ENCODE results near the gene MAP3K10.

The MAP3K10 gene

GRCh38 chr19:40221858-40222619 lies 30.8 kb downstream of the MAP3K10 start:
- H3K23ac ChIP-seq (ENCODE audit: low read depth, low read length, poor library complexity) = peak overlapping the region; percentile 48
- peaks cover 0 to 4% of the 10 kb centered on the region in 2 donors for H3K4me1 ChIP-seq (ENCODE audit: control insufficient read depth in 2 of 2, insufficient read depth in 1 of 2, low read depth in 1 of 2, low read length in 2 of 2)
- DNase-seq (ENCODE audit: low spot score) = peak; percentile 84
- H3K9me3 ChIP-seq (replicated peaks in 1 of 2; ENCODE audit: control insufficient read depth in 2 of 2, insufficient read depth in 1 of 2, low read depth in 1 of 2, low read length in 2 of 2) = peaks cover 0 to 2% of the 10 kb centered on the region in 2 donors
- no peak overlapping the region for H2AFZ ChIP-seq (ENCODE audit: low read length)
- H3K79me1 ChIP-seq (ENCODE audit: low read depth, low read length) = no peaks in the 10 kb centered on the region
- peak overlapping the region; percentile 57 for H3K18ac ChIP-seq (ENCODE audit: low read length)
- H3K9ac ChIP-seq (ENCODE audit: low read depth, low read length, poor library complexity) = no peak overlapping the region
- peak overlapping the region; percentile 69 for H3K4ac ChIP-seq (ENCODE audit: low read length)
- H3K4me3 ChIP-seq (ENCODE audit: low read length in 2 of 2) = peak overlapping the region in 1 of 2 donors; percentile 41
- no peak overlapping the region for H4K91ac ChIP-seq (ENCODE audit: low read depth, low read length, poor library complexity)
- H2BK5ac ChIP-seq (ENCODE audit: low read length) = peak overlapping the region; percentile 66
- H3K27ac ChIP-seq (replicated peaks; ENCODE audit: low read length) = no peak overlapping the region
- H2BK15ac ChIP-seq (ENCODE audit: low read length) = no peak overlapping the region
- no CpG with 5 or more reads among the region's 41 CpGs for WGBS, 2 donors (ENCODE audit: extremely low coverage in 2 of 2, insufficient read length in 2 of 2, insufficient replicate concordance in 1 of 2)
- H3K27me3 ChIP-seq (ENCODE audit: control insufficient read depth in 3 of 3, insufficient read depth in 3 of 3, low read depth in 1 of 3, low read length in 3 of 3) = peaks cover 5 to 34% (median 31%) of the 10 kb centered on the region in 3 experiments
- H3K14ac ChIP-seq (ENCODE audit: low read length) = peak overlapping the region; percentile 75
- H2AK5ac ChIP-seq (ENCODE audit: low read depth, low read length) = peak overlapping the region; percentile 90
- no peaks in the 10 kb centered on the region for H3K36me3 ChIP-seq (replicated peaks in 1 of 2; ENCODE audit: control insufficient read depth in 2 of 2, insufficient read depth in 2 of 2, low read length in 2 of 2)
- no peak overlapping the region for H3K4me2 ChIP-seq (ENCODE audit: insufficient read depth, low read length, poor library complexity, severe bottlenecking)
- H4K8ac ChIP-seq (ENCODE audit: low read depth, low read length) = no peak overlapping the region
- H2BK12ac ChIP-seq (ENCODE audit: low read length) = no peak overlapping the region
- H2BK120ac ChIP-seq (ENCODE audit: low read depth, low read length) = no peak overlapping the region

GRCh38 chr19:40223135-40223822 lies 32.1 kb downstream of the MAP3K10 start:
- Histone ChIP-seq H3K23ac (ENCODE audit: low read depth, low read length, poor library complexity) (peak overlapping the region; percentile 61), H2BK15ac (ENCODE audit: low read length) (no peak overlapping the region), H3K79me1 (ENCODE audit: low read depth, low read length) (no peaks in the 10 kb centered on the region), H3K4me2 (ENCODE audit: insufficient read depth, low read length, poor library complexity, severe bottlenecking) (no peak overlapping the region), H2AFZ (ENCODE audit: low read length) (no peak overlapping the region), H3K4me1 (ENCODE audit: control insufficient read depth in 2 of 2, insufficient read depth in 1 of 2, low read depth in 1 of 2, low read length in 2 of 2) (peaks cover 0 to 8% of the 10 kb centered on the region in 2 donors), H2BK5ac (ENCODE audit: low read length) (peak overlapping the region; percentile 66), H4K91ac (ENCODE audit: low read depth, low read length, poor library complexity) (no peak overlapping the region), H3K14ac (ENCODE audit: low read length) (peak overlapping the region; percentile 28), H3K9ac (ENCODE audit: low read depth, low read length, poor library complexity) (no peak overlapping the region), H2BK12ac (ENCODE audit: low read length) (no peak overlapping the region), H3K36me3 (replicated peaks in 1 of 2; ENCODE audit: control insufficient read depth in 2 of 2, insufficient read depth in 2 of 2, low read length in 2 of 2) (no peaks in the 10 kb centered on the region), H3K18ac (ENCODE audit: low read length) (peak overlapping the region; percentile 42), H3K27ac (replicated peaks; ENCODE audit: low read length) (no peak overlapping the region), H2BK120ac (ENCODE audit: low read depth, low read length) (peak overlapping the region; percentile 61), H3K9me3 (replicated peaks in 1 of 2; ENCODE audit: control insufficient read depth in 2 of 2, insufficient read depth in 1 of 2, low read depth in 1 of 2, low read length in 2 of 2) (peaks cover 0 to 2% of the 10 kb centered on the region in 2 donors), H3K4ac (ENCODE audit: low read length) (no peak overlapping the region), H3K4me3 (ENCODE audit: low read length in 2 of 2) (no peak overlapping the region), H2AK5ac (ENCODE audit: low read depth, low read length) (peak overlapping the region; percentile 58), H4K8ac (ENCODE audit: low read depth, low read length) (peak overlapping the region; percentile 58), H3K27me3 (ENCODE audit: control insufficient read depth in 3 of 3, insufficient read depth in 3 of 3, low read depth in 1 of 3, low read length in 3 of 3) (peaks cover 0 to 25% (median 22%) of the 10 kb centered on the region in 3 experiments)
- WGBS, 2 donors (ENCODE audit: extremely low coverage in 2 of 2, insufficient read length in 2 of 2, insufficient replicate concordance in 1 of 2) = no CpG with 5 or more reads among the region's 48 CpGs
- no peak for DNase-seq (ENCODE audit: low spot score)

- DNase-seq (ENCODE audit: low spot score) = no peak
- Histone ChIP-seq H3K79me1 (ENCODE audit: low read depth, low read length) (no peaks in the 10 kb centered on the region), H3K4me3 (ENCODE audit: low read length in 2 of 2) (peak overlapping the region in 1 of 2 donors; percentile 31), H3K36me3 (replicated peaks in 1 of 2; ENCODE audit: control insufficient read depth in 2 of 2, insufficient read depth in 2 of 2, low read length in 2 of 2) (no peaks in the 10 kb centered on the region), H3K4me1 (ENCODE audit: control insufficient read depth in 2 of 2, insufficient read depth in 1 of 2, low read depth in 1 of 2, low read length in 2 of 2) (peaks cover 0 to 10% of the 10 kb centered on the region in 2 donors), H2BK15ac (ENCODE audit: low read length) (no peak overlapping the region), H3K14ac (ENCODE audit: low read length) (peak overlapping the region; percentile 28), H4K91ac (ENCODE audit: low read depth, low read length, poor library complexity) (no peak overlapping the region), H3K27ac (replicated peaks; ENCODE audit: low read length) (no peak overlapping the region), H3K4ac (ENCODE audit: low read length) (no peak overlapping the region), H3K23ac (ENCODE audit: low read depth, low read length, poor library complexity) (peak overlapping the region; percentile 58), H2BK5ac (ENCODE audit: low read length) (no peak overlapping the region), H3K9ac (ENCODE audit: low read depth, low read length, poor library complexity) (no peak overlapping the region), H2BK120ac (ENCODE audit: low read depth, low read length) (no peak overlapping the region), H2BK12ac (ENCODE audit: low read length) (no peak overlapping the region), H2AK5ac (ENCODE audit: low read depth, low read length) (peak overlapping the region; percentile 89), H3K9me3 (replicated peaks in 1 of 2; ENCODE audit: control insufficient read depth in 2 of 2, insufficient read depth in 1 of 2, low read depth in 1 of 2, low read length in 2 of 2) (peaks cover 0 to 2% of the 10 kb centered on the region in 2 donors), H4K8ac (ENCODE audit: low read depth, low read length) (peak overlapping the region; percentile 76), H3K27me3 (ENCODE audit: control insufficient read depth in 3 of 3, insufficient read depth in 3 of 3, low read depth in 1 of 3, low read length in 3 of 3) (peaks cover 0 to 17% (median 12%) of the 10 kb centered on the region in 3 experiments), H3K4me2 (ENCODE audit: insufficient read depth, low read length, poor library complexity, severe bottlenecking) (no peak overlapping the region), H3K18ac (ENCODE audit: low read length) (peak overlapping the region; percentile 22), H2AFZ (ENCODE audit: low read length) (no peak overlapping the region)
- WGBS, 2 donors (ENCODE audit: extremely low coverage in 2 of 2, insufficient read length in 2 of 2, insufficient replicate concordance in 1 of 2) = no CpG with 5 or more reads among the region's 32 CpGs
These were observed 33.3 kb downstream of the MAP3K10 start for GRCh38 chr19:40224342-40225150.
